OCI-LY3 (cell line): ENCODE data around the gene CHST2.

Source experiments
- EZH2phosphoT487 ChIP-seq: fragments of 200-600 bp; shearing (Covaris generic); IDR thresholded peaks from 2 replicates; pipeline ENCODE4 v1.6.1; 2018; ENCODE audit warnings: antibody characterized with exemption, mixed run types, low read depth
- TF ChIP-seq, protein P1 (sequence below): fragments of 200-600, 300-600 bp; sonication (generic); IDR thresholded peaks from 2 replicates; pipeline ENCODE4 v1.5.1; 2014; ENCODE audit warnings: antibody characterized with exemption, low read length, low read depth

DNA sequence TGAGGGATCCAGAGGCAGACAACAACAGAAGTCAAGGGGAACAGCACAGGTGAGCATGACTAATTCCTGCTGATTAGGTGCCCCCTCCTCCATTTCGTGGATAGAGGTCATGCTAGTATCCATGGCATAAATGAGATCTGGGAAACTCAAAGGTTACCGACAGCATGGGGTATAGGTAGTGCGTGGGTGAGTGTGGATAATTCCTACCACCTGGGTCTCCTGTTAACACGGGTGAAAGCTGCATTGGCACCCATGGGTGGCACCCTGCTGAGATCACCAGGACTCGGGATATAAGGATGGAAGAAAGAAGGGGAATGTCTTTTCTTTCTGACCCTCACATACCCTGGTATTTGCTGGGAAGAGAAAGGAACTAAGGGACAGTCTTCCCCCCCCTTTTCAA is 14.4 kb upstream of the CHST2 start:
- TF ChIP-seq, protein P1, sequence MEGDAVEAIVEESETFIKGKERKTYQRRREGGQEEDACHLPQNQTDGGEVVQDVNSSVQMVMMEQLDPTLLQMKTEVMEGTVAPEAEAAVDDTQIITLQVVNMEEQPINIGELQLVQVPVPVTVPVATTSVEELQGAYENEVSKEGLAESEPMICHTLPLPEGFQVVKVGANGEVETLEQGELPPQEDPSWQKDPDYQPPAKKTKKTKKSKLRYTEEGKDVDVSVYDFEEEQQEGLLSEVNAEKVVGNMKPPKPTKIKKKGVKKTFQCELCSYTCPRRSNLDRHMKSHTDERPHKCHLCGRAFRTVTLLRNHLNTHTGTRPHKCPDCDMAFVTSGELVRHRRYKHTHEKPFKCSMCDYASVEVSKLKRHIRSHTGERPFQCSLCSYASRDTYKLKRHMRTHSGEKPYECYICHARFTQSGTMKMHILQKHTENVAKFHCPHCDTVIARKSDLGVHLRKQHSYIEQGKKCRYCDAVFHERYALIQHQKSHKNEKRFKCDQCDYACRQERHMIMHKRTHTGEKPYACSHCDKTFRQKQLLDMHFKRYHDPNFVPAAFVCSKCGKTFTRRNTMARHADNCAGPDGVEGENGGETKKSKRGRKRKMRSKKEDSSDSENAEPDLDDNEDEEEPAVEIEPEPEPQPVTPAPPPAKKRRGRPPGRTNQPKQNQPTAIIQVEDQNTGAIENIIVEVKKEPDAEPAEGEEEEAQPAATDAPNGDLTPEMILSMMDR, result no peak
- no peak for TF ChIP-seq EZH2phosphoT487
